C4-2B (cell line): Measurements from ENCODE around the gene FREM1.

Experiments
- H3K27ac ChIP-seq: fragments of 450-650 bp; 2 replicates; pipeline ENCODE4 v1.5.1; 2017
- ZFX ChIP-seq: fragments of 450-650 bp; IDR thresholded peaks from 2 replicates; pipeline ENCODE4 v1.6.1; 2017
- TF ChIP-seq, protein P1 (sequence below): fragments of 450-650 bp; conservative IDR thresholded peaks from 2 replicates; pipeline ENCODE4 v1.5.1; 2017; ENCODE audit warnings: mild to moderate bottlenecking

Gene FREM1

DNA sequence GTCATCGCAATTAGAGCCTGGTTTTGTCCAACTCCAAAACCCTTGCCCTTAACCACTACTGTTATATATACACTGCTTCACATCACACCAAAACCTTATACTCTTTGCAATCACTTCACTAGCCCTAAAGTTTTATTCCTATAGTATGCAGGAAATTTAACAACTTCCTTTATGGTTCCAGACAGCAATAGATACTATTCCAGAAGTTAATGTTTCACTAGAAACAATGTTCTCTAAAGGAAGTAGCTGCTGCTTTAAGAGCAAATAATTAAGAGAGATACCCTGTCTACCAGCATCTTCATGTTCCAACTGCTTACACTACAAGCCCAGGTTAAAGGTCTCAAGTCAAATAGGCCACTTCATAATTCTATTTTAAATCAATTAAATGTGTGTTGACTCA, 22.0 kb downstream of the FREM1 start:
- TF ChIP-seq, protein P1, sequence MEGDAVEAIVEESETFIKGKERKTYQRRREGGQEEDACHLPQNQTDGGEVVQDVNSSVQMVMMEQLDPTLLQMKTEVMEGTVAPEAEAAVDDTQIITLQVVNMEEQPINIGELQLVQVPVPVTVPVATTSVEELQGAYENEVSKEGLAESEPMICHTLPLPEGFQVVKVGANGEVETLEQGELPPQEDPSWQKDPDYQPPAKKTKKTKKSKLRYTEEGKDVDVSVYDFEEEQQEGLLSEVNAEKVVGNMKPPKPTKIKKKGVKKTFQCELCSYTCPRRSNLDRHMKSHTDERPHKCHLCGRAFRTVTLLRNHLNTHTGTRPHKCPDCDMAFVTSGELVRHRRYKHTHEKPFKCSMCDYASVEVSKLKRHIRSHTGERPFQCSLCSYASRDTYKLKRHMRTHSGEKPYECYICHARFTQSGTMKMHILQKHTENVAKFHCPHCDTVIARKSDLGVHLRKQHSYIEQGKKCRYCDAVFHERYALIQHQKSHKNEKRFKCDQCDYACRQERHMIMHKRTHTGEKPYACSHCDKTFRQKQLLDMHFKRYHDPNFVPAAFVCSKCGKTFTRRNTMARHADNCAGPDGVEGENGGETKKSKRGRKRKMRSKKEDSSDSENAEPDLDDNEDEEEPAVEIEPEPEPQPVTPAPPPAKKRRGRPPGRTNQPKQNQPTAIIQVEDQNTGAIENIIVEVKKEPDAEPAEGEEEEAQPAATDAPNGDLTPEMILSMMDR, result no peak
- TF ChIP-seq ZFX, result no peak
- H3K27ac ChIP-seq, result no peak overlapping the region

DNA sequence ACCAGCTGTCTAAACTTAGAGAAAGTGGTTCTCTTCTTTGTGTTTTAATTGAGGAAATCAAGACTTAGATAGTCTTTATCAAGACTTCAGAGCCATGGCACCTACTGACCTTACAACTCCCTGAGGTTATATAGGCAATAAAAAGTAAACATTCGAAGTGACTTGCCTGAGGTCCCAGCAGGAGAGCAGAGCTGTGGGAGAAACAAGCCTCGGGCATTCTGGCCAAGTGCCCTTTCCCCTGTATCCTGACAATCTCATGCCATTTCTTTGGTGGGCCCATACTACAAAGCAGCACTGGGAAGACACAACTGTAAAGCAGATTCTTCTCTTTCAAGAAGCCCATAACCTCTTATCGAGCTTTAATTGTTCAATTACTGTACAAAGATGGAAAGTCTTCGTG, 23.1 kb downstream of the FREM1 start:
- H3K27ac ChIP-seq, result no peak overlapping the region
- TF ChIP-seq, protein P1, result no peak
- no peak for TF ChIP-seq ZFX

- H3K27ac ChIP-seq, result no peak overlapping the region
- no peak for TF ChIP-seq ZFX
- TF ChIP-seq, protein P1, result no peak
Observed at GRCh38 chr9:14883310-14883944, 26.8 kb downstream of the FREM1 start.

DNA sequence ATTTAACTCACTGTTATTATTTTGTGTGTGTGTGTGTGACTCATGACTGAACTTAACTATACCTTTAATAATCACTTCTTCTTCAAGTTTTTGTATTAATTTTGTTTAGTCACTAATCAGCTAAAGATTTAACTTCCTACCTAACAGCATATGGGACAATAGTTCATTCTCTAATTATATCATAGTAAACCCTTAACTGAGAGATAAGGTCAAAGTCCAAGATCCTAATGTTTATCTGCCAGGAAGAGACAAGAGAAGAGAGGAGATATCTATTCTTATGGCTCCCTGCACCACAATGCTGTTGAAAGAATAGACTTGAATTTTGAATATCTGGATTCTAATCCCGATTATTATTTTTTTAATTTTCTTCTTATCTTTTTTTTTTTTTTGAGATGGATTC, 28.1 kb downstream of the FREM1 start:
- TF ChIP-seq, protein P1, result no peak
- no peak for TF ChIP-seq ZFX
- no peak overlapping the region for H3K27ac ChIP-seq

DNA sequence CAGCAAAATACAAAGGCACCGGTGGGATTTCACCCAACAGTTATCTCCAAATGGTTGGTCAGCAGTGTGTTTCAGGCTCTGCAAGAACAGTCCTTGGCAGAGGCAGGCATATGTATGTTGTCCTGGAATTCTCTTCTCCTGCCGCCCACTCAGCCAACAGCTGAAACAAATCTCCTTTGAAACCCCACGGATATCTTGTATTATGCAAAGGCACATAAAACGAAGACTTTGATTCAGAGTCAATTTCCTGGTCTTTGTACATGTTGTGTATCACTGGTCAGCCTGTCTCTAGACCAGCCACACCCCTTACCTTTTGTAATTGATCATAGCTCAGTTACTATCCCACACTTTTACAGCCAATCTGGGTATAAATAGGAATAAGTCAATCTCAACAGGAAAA, 29.2 kb downstream of the FREM1 start:
- no peak overlapping the region for H3K27ac ChIP-seq
- TF ChIP-seq, protein P1, result no peak
- TF ChIP-seq ZFX, result no peak

DNA sequence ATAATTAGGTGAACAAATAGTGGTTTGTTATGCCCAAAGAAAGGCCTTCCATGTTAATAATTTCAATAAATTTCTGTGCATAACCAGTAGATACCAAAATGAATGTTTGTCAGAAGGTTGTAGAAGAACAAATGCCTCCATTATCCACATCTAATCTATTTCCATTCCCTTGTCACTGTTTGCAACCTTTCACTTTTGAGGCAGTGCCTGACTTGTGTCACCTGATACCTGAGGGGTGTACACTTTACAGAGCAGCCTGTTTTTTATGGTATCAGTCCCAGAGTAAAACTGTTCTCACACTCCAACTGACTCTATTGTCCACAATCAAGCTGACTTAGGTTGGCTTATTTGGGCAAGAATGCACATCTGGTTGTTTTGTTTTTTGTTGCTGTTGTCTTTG, 40.1 kb downstream of the FREM1 start:
- TF ChIP-seq, protein P1, result no peak
- no peak for TF ChIP-seq ZFX
- no peak overlapping the region for H3K27ac ChIP-seq

- H3K27ac ChIP-seq, result no peak overlapping the region
- TF ChIP-seq ZFX, result no peak
- TF ChIP-seq, protein P1, result no peak
Observed at GRCh38 chr9:14869671-14870070, 40.6 kb downstream of the FREM1 start.
